Fibroblast of skin of abdomen (primary cell): ENCODE measurements around the gene C21orf91.
"Not testable (repeated sequence)": the region's sequence is repeated elsewhere in the genome, so short reads cannot be mapped to it uniquely, and the experiment has no call there.

Experiments used
- DNase-seq: peaks from one replicate; pipeline ENCODE4 v3.0.0-alpha.2; 2013

C21orf91 gene

GRCh38 chr21:17775431-17776126 lies 43.6 kb downstream of the C21orf91 start:
- no peak for DNase-seq

GRCh38 chr21:17775021-17775420 lies 44.1 kb downstream of the C21orf91 start:
- DNase-seq: not testable (repeated sequence)

- no peak for DNase-seq
Observed at GRCh38 chr21:17769447-17769845, 49.7 kb downstream of the C21orf91 start.

- no peak for DNase-seq
Observed at GRCh38 chr21:17768840-17769446, 50.2 kb downstream of the C21orf91 start.

DNA sequence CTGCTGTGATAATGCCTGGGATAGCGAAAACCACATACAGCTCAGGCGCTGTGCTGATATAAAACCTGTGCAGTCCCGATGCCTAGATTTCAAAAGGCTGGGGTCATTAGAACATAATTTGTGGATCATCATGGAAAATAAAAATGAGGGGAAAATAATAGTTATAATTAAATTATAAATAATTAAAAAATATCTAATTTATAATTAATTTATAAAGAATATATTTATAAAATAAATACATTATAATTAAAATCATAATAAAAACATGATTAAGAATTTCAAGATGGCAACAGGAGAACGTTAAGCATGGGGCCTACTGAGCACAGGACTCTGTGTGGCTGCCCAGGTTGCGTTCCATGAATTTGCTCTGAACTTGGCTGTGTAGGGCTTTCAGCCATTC lies 53.9 kb downstream of the C21orf91 start:
- DNase-seq: no peak

- no peak for DNase-seq
Observed at GRCh38 chr21:17763288-17764037, 55.7 kb downstream of the C21orf91 start.

- DNase-seq: no peak
Observed at GRCh38 chr21:17759511-17760178, 59.5 kb downstream of the C21orf91 start.

DNA sequence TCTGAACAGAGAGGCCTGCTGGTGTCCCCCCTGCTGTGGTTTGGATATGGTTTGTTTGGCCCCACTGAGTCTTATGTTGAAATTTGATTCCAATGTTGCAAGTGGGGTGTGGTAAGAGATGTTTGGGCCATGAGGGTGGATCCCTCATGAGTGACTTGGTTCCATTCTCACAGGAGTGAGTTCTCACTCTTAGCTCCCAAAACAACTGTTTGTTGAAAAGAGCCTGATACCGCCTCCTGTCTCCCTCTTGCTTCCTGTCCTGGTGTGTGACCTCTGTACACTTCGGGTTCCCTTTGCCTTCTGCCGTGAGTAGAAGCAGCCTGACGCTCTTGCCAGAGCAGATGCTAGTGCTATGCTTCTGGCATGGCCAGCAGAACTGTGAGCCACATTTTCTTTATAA lies 60.5 kb downstream of the C21orf91 start:
- no peak for DNase-seq

- DNase-seq: no peak
Observed at GRCh38 chr21:17757671-17758070, 61.5 kb downstream of the C21orf91 start.

DNA sequence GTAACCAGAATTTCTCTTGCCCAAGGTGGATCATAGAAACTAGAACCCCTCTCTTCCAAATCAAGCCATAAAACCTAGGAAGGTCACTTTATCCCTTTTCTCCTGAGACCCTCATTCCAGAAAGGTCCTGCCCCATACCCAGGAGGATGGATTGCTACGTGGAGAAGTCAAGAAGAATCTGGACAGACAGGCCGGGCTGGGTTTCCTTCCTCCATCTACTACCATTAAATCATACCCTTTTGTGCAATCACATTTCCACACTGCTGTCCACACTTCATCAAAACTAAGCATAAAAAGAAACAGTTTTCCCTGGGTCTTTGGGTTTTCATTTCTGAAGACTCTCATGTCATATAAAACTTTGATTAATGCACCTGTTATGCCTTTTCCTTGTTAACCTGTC lies 65.4 kb downstream of the C21orf91 start:
- no peak for DNase-seq

DNA sequence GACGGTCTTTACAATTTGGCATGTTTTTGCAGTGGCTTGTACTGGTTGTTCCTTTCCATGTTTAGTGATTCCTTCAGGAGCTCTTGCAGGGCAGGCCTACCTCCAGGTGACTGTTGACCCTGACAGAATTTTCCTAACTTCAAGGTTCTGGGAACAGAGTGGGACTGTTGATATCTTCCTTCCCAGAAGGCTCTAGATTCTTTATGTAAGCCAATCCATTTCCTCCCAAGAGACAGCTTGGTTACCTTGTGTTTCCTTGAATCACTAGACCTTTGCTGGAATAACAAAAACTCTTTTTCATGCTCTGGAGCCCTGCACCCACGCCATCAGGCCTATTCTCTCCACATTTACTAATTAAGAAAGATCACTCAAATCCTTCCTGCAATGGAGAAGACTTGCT lies 67.0 kb downstream of the C21orf91 start:
- no peak for DNase-seq

DNA sequence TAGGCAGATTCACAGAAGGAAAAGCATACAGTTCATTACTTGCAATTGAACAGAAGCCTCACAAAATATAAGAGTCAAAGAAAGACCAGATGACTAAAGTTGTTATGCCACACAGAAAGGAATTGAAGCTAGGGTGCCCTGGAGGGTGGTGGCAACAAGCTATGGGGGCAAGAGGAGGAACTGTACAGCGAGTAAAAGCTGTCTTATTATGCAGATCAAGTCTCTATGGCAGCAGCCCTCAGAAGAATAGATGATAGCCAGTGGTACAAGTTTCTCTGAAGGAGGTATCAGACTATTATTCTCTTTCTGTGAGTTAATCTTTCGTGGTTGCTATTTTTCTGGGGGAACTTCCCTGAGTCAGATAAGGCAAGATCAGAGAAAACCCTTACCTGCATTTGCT lies 72.2 kb downstream of the C21orf91 start:
- DNase-seq: no peak

DNA sequence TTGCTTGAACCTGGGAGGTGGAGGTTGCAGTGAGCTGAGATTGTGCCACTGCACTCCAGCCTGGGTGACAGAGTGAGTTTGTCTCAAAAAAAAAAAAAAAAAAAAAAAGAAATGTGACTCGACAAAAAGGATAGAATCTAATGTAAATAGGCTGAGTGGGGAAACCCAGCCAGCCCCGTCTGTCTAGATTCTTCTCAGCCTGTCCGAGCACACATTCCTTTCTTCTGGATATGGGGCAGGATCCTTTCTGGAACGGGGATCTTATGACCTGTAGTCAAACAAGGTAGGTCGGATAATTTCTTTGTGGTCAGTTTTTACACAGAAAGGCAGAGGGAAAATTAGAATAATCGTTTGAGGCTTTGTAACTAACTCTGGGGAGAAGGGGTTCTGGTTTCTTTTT lies 74.1 kb downstream of the C21orf91 start:
- DNase-seq: no peak

DNA sequence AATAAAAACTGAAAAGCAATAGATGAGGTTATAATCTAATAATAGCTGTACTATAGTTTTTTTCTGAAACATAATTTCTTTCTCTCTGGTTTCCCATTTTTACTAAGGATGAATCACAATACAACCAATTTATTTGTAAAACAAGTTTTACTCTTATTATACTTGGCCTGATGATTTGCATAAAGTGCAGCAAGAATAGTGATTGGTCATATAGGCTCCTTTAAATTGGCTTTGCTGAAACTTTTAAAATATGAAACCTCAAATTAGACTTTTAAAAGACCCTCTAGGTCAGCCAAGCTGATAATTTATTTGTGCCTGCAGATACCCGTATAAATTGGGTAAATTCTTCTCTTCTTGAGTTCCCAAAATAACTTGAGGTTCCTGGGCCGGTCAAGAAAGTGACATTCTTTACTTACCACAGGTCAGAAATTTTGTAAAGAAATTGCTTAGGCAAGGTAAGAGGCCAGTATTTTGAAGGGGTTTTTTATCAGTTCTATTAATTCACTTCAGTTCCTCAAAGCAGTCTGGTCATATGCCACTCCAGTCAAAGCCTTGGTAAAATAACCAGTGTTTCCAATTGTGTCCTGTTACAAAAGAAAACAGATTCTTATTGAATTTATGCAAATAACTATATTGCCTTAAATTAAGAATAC lies 76.1 kb downstream of the C21orf91 start:
- no peak for DNase-seq

- no peak for DNase-seq
Observed at GRCh38 chr21:17742181-17742580, 77.0 kb downstream of the C21orf91 start.
